Tongue (tissue), 2 donors: ENCODE data around the gene ZNF3. TPM values are rescaled to one million over a fixed set of nuclear protein-coding genes. Genes with fewer than 3 reads are reported as not detected.
"Not testable (repeated sequence)": the region's sequence is repeated elsewhere in the genome, so short reads cannot be mapped to it uniquely, and the experiment has no call there.

Experiments used
- DNase-seq: peaks from one replicate; pipeline ENCODE4 v3.0.0-alpha.2; 2015
- total RNA-seq: library from RNA; depleted of rRNA; stranded (reverse); fragments of >200 nt; gene quantifications from one replicate; pipeline ENCODE4 v1.2.3, GENCODE V29; 2014

ZNF3 gene
- total RNA-seq = 28.0 TPM

- peak; percentile 99 for DNase-seq
These were observed at the start of gene ZNF3 for GRCh38 chr7:100081535-100082102. Gene ZNF3 (minus strand): TSS chr7:100081723. CDS start chr7:100077357, 4,366 bp downstream.

GRCh38 chr7:100130608-100131453, 49.3 kb upstream of the ZNF3 start:
- peak; percentile 87 for DNase-seq

GRCh38 chr7:100130220-100130607, 48.7 kb upstream of the ZNF3 start:
- not testable (repeated sequence) for DNase-seq

DNA sequence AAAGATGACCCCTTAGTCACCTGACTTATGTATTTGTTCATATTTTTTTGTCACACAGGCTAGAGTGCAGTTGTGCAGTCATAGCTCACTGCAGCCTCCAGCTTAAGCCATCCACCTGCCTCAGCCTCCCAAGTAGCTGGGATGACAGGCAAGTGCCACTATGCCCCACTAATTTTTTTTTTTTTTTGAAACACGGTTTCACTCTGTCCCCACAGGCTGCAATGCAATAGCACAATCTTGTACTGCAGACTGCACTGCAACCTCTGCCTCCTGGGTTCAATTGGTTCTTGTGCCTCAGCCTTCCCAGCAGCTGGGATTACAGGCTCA, 47.1 kb upstream of the ZNF3 start:
- DNase-seq = no peak

GRCh38 chr7:100127866-100128636, 46.5 kb upstream of the ZNF3 start:
- peak; percentile 41 for DNase-seq

DNA sequence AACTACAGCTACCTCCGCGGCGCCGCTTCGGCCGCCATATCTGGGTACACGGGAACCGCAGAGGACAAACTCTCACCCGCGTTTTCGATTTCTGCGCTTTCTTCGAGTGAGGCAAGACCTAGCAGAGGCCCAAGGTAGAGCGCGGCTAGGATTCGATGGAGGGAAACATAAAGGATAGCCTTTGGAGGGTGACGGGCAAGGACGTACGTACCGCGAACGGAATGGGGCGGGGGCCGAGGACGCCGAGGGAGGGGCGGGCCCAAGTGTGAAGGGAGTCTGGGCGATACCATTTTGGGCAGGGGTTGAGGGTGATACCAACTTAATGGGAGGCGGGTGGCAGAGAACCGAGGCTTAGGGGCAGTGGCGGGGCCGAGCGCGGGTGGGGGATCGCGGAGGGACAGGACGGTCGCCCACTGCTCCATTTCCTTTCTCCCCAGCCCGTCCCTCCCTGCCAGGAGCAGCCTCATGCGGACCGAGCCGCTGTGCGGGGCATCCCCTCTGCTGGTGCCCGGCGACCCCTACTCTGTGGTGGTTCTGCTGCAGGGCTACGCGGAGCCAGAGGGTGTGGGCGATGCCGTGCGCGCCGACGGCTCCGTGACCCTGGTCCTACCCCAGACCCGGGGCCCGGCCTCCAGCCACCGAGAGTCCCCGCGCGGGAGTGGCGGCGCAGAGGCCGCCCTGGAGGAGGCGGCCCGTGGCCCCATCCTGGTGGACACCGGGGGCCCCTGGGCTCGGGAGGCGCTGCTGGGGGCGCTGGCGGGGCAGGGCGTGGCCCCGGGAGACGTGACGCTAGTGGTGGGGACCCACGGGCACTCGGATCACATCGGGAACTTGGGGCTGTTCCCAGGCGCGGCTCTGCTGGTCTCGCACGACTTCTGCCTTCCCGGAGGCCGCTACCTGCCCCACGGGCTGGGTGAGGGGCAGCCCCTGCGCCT, 45.7 kb upstream of the ZNF3 start, which contains the start of gene MBLAC1:
TSS of gene MBLAC1 (plus strand) at position 37 of the 935 bp plus-strand sequence. CDS start at position 466, 429 bp downstream.
- DNase-seq = peak; percentile 98

DNA sequence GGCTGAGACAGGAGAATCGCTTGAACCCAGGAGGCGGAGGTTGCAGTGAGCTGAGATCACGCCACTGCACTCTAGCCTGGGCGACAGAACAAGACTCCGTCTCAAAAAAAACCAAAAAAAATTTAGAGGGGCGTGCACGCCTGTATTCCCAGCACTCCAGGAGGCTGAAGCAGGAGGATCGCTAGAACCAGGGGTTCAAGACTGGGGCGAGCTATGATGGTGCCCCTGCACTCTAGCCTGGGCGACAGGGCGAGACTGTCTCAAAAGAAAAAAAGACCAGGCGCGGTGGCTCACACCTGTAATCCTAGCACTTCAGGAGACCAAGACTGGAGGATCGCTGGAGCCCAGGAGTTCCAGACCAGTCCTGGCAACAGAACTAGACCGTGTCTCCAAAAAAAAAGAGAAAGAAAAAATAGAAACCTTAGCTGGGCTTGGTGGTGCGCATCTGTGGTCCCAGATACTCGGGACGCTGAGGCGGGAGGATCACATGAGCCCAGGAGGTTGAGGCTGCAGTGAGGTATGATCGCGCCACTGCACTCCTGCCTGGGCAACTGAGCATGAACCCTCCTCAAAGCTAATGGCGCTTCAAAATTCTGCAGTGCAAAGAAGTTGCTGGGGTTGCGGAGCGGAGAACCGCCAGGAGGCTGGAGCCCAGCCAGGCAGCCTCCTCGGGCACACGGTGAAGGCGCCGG, 44.9 kb upstream of the ZNF3 start:
- no peak for DNase-seq

DNA sequence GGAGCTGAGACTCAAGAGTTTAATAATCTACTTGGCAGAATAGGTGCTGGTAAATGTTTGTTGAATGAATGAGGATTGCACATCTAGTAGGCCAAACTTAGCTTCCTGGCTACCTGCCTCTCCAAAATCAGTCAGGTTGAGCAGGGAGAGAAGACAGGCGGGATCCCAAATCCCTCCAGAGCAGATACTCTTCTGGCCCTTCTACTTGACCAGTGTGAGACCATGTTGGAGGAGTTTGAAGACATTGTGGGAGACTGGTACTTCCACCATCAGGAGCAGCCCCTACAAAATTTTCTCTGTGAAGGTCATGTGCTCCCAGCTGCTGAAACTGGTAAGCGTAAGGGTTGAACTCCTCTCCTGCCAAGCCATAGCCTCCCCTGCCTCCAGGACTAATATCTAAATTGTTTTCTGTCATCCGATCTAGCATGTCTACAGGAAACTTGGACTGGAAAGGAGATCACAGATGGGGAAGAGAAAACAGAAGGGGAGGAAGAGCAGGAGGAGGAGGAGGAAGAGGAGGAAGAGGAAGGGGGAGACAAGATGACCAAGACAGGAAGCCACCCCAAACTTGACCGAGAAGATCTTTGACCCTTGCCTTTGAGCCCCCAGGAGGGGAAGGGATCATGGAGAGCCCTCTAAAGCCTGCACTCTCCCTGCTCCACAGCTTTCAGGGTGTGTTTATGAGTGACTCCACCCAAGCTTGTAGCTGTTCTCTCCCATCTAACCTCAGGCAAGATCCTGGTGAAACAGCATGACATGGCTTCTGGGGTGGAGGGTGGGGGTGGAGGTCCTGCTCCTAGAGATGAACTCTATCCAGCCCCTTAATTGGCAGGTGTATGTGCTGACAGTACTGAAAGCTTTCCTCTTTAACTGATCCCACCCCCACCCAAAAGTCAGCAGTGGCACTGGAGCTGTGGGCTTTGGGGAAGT, 43.0 kb upstream of the ZNF3 start:
- DNase-seq = no peak

DNA sequence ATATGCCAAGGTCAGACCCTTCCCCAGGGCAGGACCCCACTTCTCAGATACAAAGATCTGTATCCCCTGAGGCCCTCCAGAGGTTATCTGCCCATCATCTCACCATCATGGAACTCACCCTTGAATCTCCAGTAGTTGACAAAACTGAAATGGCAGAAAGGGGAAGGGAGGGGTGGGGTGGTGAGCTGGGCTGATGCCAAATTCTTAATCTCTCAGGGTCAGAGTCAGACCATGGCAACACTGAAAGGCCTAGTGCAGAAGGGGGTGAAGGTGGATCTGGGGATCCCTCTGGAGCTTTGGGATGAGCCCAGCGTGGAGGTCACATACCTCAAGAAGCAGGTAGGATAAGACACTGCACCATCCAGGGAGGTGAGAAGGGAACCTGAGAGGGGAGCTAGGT, 41.0 kb upstream of the ZNF3 start:
- no peak for DNase-seq

GRCh38 chr7:100122067-100122466, 40.5 kb upstream of the ZNF3 start:
- no peak for DNase-seq

DNA sequence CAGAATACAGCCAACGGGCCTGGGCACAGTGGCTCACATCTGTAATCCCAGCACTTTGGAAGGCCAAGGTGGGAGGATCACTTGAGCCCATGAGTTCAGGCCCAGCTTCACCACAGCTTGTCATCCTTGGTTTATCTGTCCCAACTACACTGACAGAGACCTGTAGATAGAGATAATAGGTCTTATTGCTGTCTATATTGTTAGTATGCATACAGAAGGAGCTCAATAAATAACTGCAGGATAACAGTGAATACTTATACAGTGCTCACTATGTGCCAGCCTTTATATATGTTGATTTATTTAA, 39.2 kb upstream of the ZNF3 start:
- DNase-seq = no peak

DNA sequence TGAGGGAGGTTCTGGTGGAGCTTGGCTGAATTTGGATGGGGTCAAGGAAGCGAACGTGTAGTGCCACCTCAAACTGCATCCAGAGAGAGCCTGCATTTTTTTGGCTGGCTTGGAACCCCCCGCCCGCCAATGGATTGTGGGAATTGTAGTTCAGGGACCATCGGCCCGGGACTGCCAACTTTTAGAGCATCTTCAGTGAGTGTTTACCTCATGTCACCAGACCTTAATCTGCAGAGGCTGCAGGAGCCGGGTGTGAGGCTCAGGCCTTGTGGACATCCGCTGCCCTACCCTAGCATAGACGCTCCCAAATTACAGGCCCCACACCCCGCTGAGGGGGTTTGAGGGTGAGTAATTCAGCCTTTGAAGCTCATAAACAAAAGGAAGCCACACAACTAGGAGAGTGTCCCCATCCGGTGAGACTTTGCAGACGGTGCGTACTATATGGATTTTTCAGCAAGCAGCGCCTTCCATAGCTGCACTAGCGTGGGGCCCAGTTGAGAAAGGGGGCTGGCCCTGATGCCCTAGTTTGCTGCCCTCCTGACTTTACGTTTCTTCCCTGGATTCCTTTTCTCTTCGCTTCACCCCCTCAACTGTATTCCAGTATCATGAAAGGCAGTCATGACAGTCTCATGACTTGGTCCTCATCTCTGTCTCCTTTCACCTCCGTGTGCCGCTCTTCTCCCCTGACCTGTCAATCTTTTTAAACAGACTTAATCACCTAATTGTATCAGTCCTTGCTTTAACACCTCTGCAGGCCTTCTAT, 38.6 kb upstream of the ZNF3 start:
- DNase-seq = peak; percentile 91

GRCh38 chr7:100119072-100119969, 37.8 kb upstream of the ZNF3 start, which contains the start of the genes CNPY4 and TAF6:
Gene CNPY4 (plus strand): TSS chr7:100119634. CDS start chr7:100119745, 111 bp downstream.
Gene TAF6 (minus strand): TSS chr7:100119358. CDS start chr7:100114209, 5,149 bp downstream.
- peak; percentile 99 for DNase-seq

DNA sequence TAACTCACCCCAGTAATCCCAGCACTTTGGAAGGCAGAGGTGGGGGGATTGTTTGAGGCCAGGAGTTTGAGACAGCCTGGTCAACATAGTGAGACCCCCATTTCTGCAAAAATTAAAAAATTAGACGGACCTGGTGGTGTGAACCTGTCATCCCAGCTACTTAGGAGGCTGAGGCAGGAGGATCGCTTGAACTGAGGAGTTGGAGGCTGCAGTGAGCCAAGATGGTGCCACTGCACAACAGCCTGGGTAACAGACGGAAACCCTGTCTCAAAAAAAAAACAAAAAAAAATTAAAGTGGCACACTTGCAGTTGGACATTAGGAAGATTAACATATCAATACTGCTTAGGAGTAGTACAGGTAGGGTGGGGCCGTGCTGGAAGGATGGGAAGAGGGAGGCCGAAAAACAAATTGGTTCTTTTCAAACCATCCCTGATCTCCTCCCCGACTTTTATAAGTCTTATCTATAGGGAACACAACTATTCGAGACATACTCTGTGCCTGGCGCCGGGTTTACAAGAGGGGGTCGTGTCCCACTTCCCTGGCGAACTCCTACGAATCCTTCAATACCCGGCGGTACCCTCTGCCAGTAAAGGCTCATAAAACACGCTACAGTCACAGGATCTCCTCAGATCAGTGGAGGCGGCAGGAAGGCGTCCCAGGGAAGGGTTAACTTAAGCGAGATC, 37.0 kb upstream of the ZNF3 start:
- no peak for DNase-seq

DNA sequence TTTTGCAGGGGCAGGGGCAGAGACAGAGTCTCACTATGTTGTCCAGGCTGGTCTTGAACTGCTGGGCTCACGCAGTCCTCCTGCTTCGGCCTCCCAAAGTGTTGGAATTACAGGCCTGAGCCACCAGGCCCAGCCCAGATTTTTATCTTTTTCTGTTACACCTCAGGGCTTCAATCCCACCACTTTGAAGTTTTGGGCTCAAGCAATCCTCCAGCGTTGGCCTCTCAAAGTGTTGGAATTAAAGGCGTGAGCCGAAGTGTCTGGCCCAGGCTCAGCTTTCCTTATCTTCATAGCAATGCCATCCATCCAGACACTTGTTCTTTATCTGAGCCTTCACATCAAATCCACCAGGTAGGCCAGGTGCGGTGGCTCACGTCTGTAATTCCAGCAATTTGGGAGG, 33.5 kb upstream of the ZNF3 start:
- DNase-seq = no peak

DNA sequence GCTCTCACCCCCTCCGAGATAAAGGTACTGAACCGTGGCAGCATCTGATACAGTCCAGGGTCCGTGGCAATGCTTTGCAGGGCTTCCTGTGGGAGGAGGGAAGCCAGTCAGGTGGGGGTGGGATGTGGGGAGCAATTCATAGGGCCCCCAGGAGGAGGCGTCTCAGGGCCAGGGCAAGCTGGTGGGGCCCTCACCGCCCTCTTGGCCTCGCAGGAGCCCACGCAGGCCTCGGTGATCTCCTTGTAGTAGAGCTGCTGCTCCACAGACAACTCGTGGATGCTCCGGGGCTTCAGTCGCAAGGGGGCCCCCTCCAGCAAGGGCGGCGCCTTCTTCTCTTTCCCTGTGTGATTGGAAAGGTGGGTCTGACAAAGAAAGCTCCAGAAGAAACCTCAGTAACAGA, 30.4 kb upstream of the ZNF3 start:
- no peak for DNase-seq

DNA sequence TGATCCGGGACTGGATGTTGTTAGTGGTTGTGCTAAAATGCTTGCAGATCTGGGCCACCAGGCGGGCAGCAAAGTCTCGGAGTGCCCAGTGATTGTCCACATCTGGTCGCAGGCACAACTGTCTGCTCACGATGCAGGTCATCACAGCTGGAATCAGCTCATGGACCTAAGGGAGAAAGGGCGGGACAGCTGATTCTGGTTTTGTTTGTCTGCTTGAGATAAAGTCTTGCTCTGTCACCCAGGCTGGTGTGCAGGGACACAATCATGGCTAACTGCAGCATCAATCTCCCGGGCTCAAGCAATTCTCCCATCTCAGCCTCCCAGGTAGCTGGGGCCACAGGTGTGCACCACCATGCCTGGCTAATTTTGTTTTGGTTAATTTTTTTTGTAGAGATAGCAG, 29.6 kb upstream of the ZNF3 start:
- no peak for DNase-seq
